HG03354 (cell line): Measurements from ENCODE around the gene HERC2.
"Not testable (repeated sequence)": the region's sequence is repeated elsewhere in the genome, so short reads cannot be mapped to it uniquely, and the experiment has no call there.

Experiments used
- ATAC-seq: cut with Tn5 transposase; IDR thresholded peaks from one replicate; pipeline ENCODE4 v1.9.1; 2021; ENCODE audit warnings: mild to moderate bottlenecking; ENCODE audit not compliant: unreplicated experiment, poor library complexity, severe bottlenecking

HERC2 gene

GRCh38 chr15:28286659-28287058, 35.3 kb downstream of the HERC2 start:
- not testable (repeated sequence) for ATAC-seq

GRCh38 chr15:28286031-28286430, 35.9 kb downstream of the HERC2 start:
- ATAC-seq = no peak

- no peak for ATAC-seq
Observed at GRCh38 chr15:28281876-28282275, 40.1 kb downstream of the HERC2 start.

GRCh38 chr15:28274635-28275034, 47.3 kb downstream of the HERC2 start:
- no peak for ATAC-seq

GRCh38 chr15:28273873-28274610, 47.9 kb downstream of the HERC2 start:
- no peak for ATAC-seq

- no peak for ATAC-seq
Observed at GRCh38 chr15:28273468-28273867, 48.5 kb downstream of the HERC2 start.

GRCh38 chr15:28272587-28272986, 49.4 kb downstream of the HERC2 start:
- ATAC-seq = no peak

GRCh38 chr15:28271697-28272260, 50.2 kb downstream of the HERC2 start:
- ATAC-seq = no peak

- ATAC-seq = no peak
Observed at GRCh38 chr15:28269097-28269496, 52.9 kb downstream of the HERC2 start.

GRCh38 chr15:28267727-28268126, 54.3 kb downstream of the HERC2 start:
- ATAC-seq = no peak

- ATAC-seq = no peak
Observed at GRCh38 chr15:28265334-28266019, 56.5 kb downstream of the HERC2 start.

- ATAC-seq = no peak
Observed at GRCh38 chr15:28264166-28264565, 57.8 kb downstream of the HERC2 start.

- ATAC-seq = no peak
Observed at GRCh38 chr15:28262438-28262837, 59.5 kb downstream of the HERC2 start.

- ATAC-seq = no peak
Observed at GRCh38 chr15:28260722-28261121, 61.3 kb downstream of the HERC2 start.

GRCh38 chr15:28260317-28260716, 61.7 kb downstream of the HERC2 start:
- no peak for ATAC-seq

GRCh38 chr15:28255965-28256364, 66.0 kb downstream of the HERC2 start:
- ATAC-seq = no peak

GRCh38 chr15:28252831-28253230, 69.1 kb downstream of the HERC2 start:
- ATAC-seq = no peak

- no peak for ATAC-seq
Observed at GRCh38 chr15:28246605-28247004, 75.4 kb downstream of the HERC2 start.

GRCh38 chr15:28243901-28244300, 78.1 kb downstream of the HERC2 start:
- no peak for ATAC-seq

- ATAC-seq = no peak
Observed at GRCh38 chr15:28243399-28243798, 78.6 kb downstream of the HERC2 start.

GRCh38 chr15:28238296-28238695, 83.7 kb downstream of the HERC2 start:
- not testable (repeated sequence) for ATAC-seq
